Endothelial cell of umbilical vein (primary cell): Measurements from ENCODE around the gene MGAT1. TPM values are rescaled to one million over a fixed set of nuclear protein-coding genes. Genes with fewer than 3 reads are reported as not detected.

Source experiments
- BruUV-seq: library from RNA; stranded (reverse); fragments of 400-500 nt; replicated peaks from 2 replicates; lab custom pipeline; 2021; lab: Mats Ljungman, UMichigan
- CTCF ChIA-PET: fragments of 300-600, 350-600 bp; sonication (Branson Sonifier 250); formaldehyde crosslinking; loops from one replicate; lab custom pipeline; 2021; ENCODE audit warnings: antibody characterized with exemption, inconsistent platforms; lab: Charles Lee
- POLR2A ChIA-PET: fragments of 300-600, 350-600 bp; sonication (Branson Sonifier 250); formaldehyde crosslinking; loops from one replicate; lab custom pipeline; 2021; ENCODE audit warnings: antibody characterized with exemption, inconsistent platforms; lab: Charles Lee
- DNase-seq: peaks from one replicate; pipeline ENCODE4 v3.0.0-alpha.2; 2011; ENCODE audit warnings: low read depth, low spot score
- FAIRE-seq: peaks from 2 replicates; lab custom pipeline; 2011; peaks lifted over from hg19 to GRCh38; lab: Jason Lieb, UNC
- H2AFZ ChIP-seq: 2 replicates; pipeline ENCODE4 v1.6.0; 2012; ENCODE audit warnings: low read depth, low read length, control low read depth, inconsistent platforms
- H3K27ac ChIP-seq: 2 replicates; pipeline ENCODE4 v1.5.1; 2011; ENCODE audit warnings: low read depth, mild to moderate bottlenecking, control low read depth, low read length, moderate library complexity; ENCODE audit not compliant: insufficient read depth
- H3K27me3 ChIP-seq, 2 experiments: 2 replicates each; pipeline versions ENCODE4 v1.6.0 to v1.6.1; 2011; ENCODE audit warnings: low read length in 2 of 2, mixed read lengths in 1 of 2; ENCODE audit not compliant: control insufficient read depth in 2 of 2, insufficient read depth in 2 of 2
- H3K36me3 ChIP-seq, 2 experiments: 2 replicates in 1 of 2; 3 replicates in 1 of 2; pipeline ENCODE4 v1.5.1; 2011; ENCODE audit warnings: low read length in 2 of 2, mild to moderate bottlenecking in 1 of 2, moderate library complexity in 1 of 2; ENCODE audit not compliant: control insufficient read depth in 2 of 2, insufficient read depth in 2 of 2; ENCODE audit errors: extremely low read depth in 1 of 2
- H3K4me1 ChIP-seq: 3 replicates; pipeline ENCODE4 v1.5.1; 2011; ENCODE audit warnings: mild to moderate bottlenecking, low read length; ENCODE audit not compliant: control insufficient read depth, insufficient read depth; ENCODE audit errors: extremely low read depth
- H3K4me2 ChIP-seq: 2 replicates; pipeline ENCODE4 v1.6.1; 2011; ENCODE audit warnings: low read length, control low read depth, mixed read lengths; ENCODE audit not compliant: insufficient read depth
- H3K4me3 ChIP-seq, 3 experiments: fragments of 200-600 bp in 1 of 3; sonication (generic), shearing (Covaris generic) in 1 of 3; replicated peaks in 1 of 3; 2 replicates each; pipeline ENCODE4 v1.5.1; 2011 to 2016; ENCODE audit warnings: control low read depth in 3 of 3, low read length in 3 of 3, mild to moderate bottlenecking in 2 of 3, inconsistent platforms in 1 of 3, low read depth in 1 of 3, moderate library complexity in 1 of 3; ENCODE audit not compliant: insufficient read depth in 1 of 3
- H3K79me2 ChIP-seq: 2 replicates; pipeline ENCODE4 v1.6.0; 2012; ENCODE audit warnings: low read length, inconsistent platforms; ENCODE audit not compliant: control insufficient read depth, insufficient read depth
- H3K9ac ChIP-seq: replicated peaks from 2 replicates; pipeline ENCODE3; 2011; ENCODE audit warnings: low read length, control low read depth; ENCODE audit not compliant: insufficient read depth; ENCODE audit errors: extremely low read depth
- H3K9me1 ChIP-seq: replicated peaks from 3 replicates; pipeline ENCODE4 v1.6.0; 2011; ENCODE audit warnings: mild to moderate bottlenecking, low read length; ENCODE audit not compliant: control insufficient read depth, insufficient read depth; ENCODE audit errors: extremely low read depth
- H3K9me3 ChIP-seq: replicated peaks from 2 replicates; pipeline ENCODE4 v1.5.1; 2012; ENCODE audit warnings: low read length, inconsistent platforms; ENCODE audit not compliant: control insufficient read depth, insufficient read depth
- H4K20me1 ChIP-seq: replicated peaks from 2 replicates; pipeline ENCODE3; 2011; ENCODE audit warnings: mild to moderate bottlenecking, low read length; ENCODE audit not compliant: control insufficient read depth, insufficient read depth; ENCODE audit errors: extremely low read depth
- EZH2 ChIP-seq: IDR thresholded peaks from 2 replicates; pipeline ENCODE4 v1.6.1; 2012; ENCODE audit warnings: borderline replicate concordance, low read depth, mild to moderate bottlenecking, moderate library complexity, low read length, inconsistent platforms; ENCODE audit not compliant: severe bottlenecking
- FOS ChIP-seq: IDR thresholded peaks from 2 replicates; pipeline ENCODE4 v1.6.1; 2011; ENCODE audit warnings: mild to moderate bottlenecking, low read length, moderate library complexity, borderline replicate concordance; ENCODE audit not compliant: insufficient read depth
- GATA2 ChIP-seq: IDR thresholded peaks from 2 replicates; pipeline ENCODE4 v1.7.0; 2011; ENCODE audit warnings: low read depth, mild to moderate bottlenecking, moderate library complexity, mixed read lengths, low read length; ENCODE audit not compliant: insufficient read length, insufficient read depth
- JUN ChIP-seq: IDR thresholded peaks from 2 replicates; pipeline ENCODE4 v1.6.1; 2011; ENCODE audit warnings: borderline replicate concordance, low read depth; ENCODE audit not compliant: insufficient read length, insufficient read depth
- MYC ChIP-seq: IDR thresholded peaks from one replicate; pipeline ENCODE4 v1.6.1; 2011; ENCODE audit warnings: mild to moderate bottlenecking, low read depth, low read length
- POLR2A ChIP-seq: IDR thresholded peaks from 2 replicates; pipeline ENCODE4 v1.6.1; 2012; ENCODE audit warnings: low read depth, mild to moderate bottlenecking, control low read depth, low read length
- POLR2AphosphoS5 ChIP-seq: IDR thresholded peaks from 2 replicates; pipeline ENCODE4 v1.6.1; 2012; ENCODE audit warnings: low read depth, mild to moderate bottlenecking, control low read depth, low read length, moderate library complexity; ENCODE audit not compliant: insufficient read depth
- dilution Hi-C: fragments of 300-500 bp; cut with MboI; formaldehyde crosslinking; loops from one replicate; pipeline ENCODE4 v1.15.0; 2019; ENCODE audit warnings: low sequenced_read_pairs; ENCODE audit not compliant: extremely low pct_ligation_motif_present
- intact Hi-C: fragments of 100-400 bp; cut with micrococcal nuclease; formaldehyde crosslinking; loops from one replicate; pipeline ENCODE4 v1.10.0; 2022
- polyA plus RNA-seq, 4 experiments: library from polyadenylated mRNA; depleted of rRNA in 3 of 4; stranded (reverse) in 3 of 4; unstranded in 1 of 4; fragments of >200 nt; gene quantifications; 2 replicates each; pipeline versions ENCODE4 v1.2.1 to v1.2.3, GENCODE V29; 2011 to 2012; ENCODE audit warnings: missing spikeins in 1 of 4
- total RNA-seq: library from RNA; stranded (reverse); gene quantifications from 2 replicates; pipeline ENCODE4 v1.2.3, GENCODE V29; 2021
- TF ChIP-seq, protein P1 (sequence below): IDR thresholded peaks from 2 replicates; pipeline ENCODE4 v1.6.1; 2011; ENCODE audit not compliant: insufficient read depth, insufficient read length
- TF ChIP-seq, protein P2 (sequence below), 2 donors: IDR thresholded peaks; 1 replicate in 1 of 2; 2 replicates in 1 of 2; pipeline ENCODE4 v1.5.1; 2011; ENCODE audit warnings: low read length in 2 of 2, mild to moderate bottlenecking in 2 of 2, moderate library complexity in 2 of 2, control low read depth in 1 of 2, inconsistent platforms in 1 of 2, low read depth in 1 of 2; ENCODE audit not compliant: insufficient read depth in 1 of 2; ENCODE audit errors: extremely low read depth in 1 of 2

Gene MGAT1
- total and polyA plus RNA-seq, 2 donors (not counting 3 experiments of a cell fraction or from before 2014, with no cell fraction given) = 123 to 126 TPM

- no peaks in the 10 kb centered on the region for H3K36me3 ChIP-seq
- CTCF ChIA-PET = interaction anchor here (1.7 kb wide), 1 partner anchor 50 kb away, joined by 8 read pairs; no protein-coding TSS in a partner anchor
- FAIRE-seq = no peak
- DNase-seq = no peak
- H3K27ac ChIP-seq = no peak overlapping the region
- H3K4me1 ChIP-seq = peaks cover 24% of the 10 kb centered on the region
- dilution Hi-C loops = no loop called here
- no peak overlapping the region for H3K9ac ChIP-seq
- intact Hi-C loops = no loop called here
- no peak overlapping the region for H3K4me3 ChIP-seq
- H3K27me3 ChIP-seq = no peaks in the 10 kb centered on the region
- POLR2A ChIA-PET = no interaction called here
- H3K9me1 ChIP-seq = no peaks in the 10 kb centered on the region
- no peak for TF ChIP-seq EZH2
- TF ChIP-seq MYC = no peak
- no peak for TF ChIP-seq FOS
- TF ChIP-seq JUN = no peak
- no peak for TF ChIP-seq GATA2
- TF ChIP-seq, protein P1, sequence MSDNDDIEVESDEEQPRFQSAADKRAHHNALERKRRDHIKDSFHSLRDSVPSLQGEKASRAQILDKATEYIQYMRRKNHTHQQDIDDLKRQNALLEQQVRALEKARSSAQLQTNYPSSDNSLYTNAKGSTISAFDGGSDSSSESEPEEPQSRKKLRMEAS = no peak
- no peak for TF ChIP-seq POLR2AphosphoS5
- TF ChIP-seq, protein P2, sequence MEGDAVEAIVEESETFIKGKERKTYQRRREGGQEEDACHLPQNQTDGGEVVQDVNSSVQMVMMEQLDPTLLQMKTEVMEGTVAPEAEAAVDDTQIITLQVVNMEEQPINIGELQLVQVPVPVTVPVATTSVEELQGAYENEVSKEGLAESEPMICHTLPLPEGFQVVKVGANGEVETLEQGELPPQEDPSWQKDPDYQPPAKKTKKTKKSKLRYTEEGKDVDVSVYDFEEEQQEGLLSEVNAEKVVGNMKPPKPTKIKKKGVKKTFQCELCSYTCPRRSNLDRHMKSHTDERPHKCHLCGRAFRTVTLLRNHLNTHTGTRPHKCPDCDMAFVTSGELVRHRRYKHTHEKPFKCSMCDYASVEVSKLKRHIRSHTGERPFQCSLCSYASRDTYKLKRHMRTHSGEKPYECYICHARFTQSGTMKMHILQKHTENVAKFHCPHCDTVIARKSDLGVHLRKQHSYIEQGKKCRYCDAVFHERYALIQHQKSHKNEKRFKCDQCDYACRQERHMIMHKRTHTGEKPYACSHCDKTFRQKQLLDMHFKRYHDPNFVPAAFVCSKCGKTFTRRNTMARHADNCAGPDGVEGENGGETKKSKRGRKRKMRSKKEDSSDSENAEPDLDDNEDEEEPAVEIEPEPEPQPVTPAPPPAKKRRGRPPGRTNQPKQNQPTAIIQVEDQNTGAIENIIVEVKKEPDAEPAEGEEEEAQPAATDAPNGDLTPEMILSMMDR (IDR thresholded peaks at IDR 0.05; ENCODE audit: extremely low read depth in 1 of 2, insufficient read depth in 1 of 2, low read depth in 1 of 2, low read length in 2 of 2) = no peak
- TF ChIP-seq POLR2A = no peak
- BruUV-seq = no TSS peak
- no peaks in the 10 kb centered on the region for H3K9me3 ChIP-seq
- no peaks in the 10 kb centered on the region for H3K79me2 ChIP-seq
- no peaks in the 10 kb centered on the region for H4K20me1 ChIP-seq
- H3K4me2 ChIP-seq = no peak overlapping the region
- H2AFZ ChIP-seq = no peak overlapping the region
Measured at GRCh38 chr5:180818677-180819341, 16.2 kb upstream of the MGAT1 start.
